CD4-positive, alpha-beta T cell treated with Interleukin-2 at 100 ng/mL for 4 hours (primary cell): ENCODE data around the gene OPRL1.
"Not testable (repeated sequence)": the region's sequence is repeated elsewhere in the genome, so short reads cannot be mapped to it uniquely, and the experiment has no call there.

Experiments
- DNase-seq: peaks from one replicate; pipeline ENCODE4 v3.0.0-alpha.2; 2020; ENCODE audit warnings: low spot score

The OPRL1 gene

GRCh38 chr20:64087226-64087825 is 7.4 kb downstream of the OPRL1 start:
- DNase-seq = not testable (repeated sequence)

DNA sequence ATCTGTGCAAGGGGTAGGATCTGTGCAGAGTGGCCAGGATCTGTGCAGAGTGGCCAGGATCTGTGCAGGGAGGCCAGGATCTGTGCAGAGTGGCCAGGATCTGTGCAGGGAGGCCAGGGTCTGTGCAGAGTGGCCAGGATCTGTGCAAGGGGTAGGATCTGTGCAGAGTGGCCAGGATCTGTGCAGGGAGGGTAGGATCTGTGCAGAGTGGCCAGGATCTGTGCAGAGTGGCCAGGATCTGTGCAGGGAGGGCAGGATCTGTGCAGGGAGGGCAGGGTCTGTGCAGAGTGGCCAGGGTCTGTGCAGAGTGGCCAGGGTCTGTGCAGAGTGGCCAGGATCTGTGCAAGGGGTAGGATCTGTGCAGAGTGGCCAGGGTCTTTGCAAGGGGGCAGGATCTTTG is 8.7 kb downstream of the OPRL1 start:
- not testable (repeated sequence) for DNase-seq

DNA sequence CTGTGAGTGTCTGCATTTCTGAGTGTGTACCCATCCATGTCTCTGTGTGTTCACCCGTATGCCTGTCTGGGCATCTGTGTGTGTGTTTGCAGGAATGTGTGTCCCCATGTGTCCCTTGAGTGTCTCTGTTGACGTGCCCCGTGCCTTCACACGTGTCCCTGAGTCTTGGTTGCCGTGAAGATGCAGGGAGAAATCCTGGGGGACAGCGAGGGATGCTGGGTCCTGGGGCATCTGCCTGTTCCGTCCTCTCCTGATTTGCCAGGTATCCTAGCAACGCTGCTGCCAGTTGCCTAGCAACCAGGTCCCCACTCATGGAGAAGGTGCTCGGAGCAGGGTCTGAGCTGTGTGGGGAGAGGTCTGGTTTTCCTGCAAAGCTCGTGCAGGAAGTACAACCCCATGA is 10.3 kb downstream of the OPRL1 start:
- DNase-seq = no peak

DNA sequence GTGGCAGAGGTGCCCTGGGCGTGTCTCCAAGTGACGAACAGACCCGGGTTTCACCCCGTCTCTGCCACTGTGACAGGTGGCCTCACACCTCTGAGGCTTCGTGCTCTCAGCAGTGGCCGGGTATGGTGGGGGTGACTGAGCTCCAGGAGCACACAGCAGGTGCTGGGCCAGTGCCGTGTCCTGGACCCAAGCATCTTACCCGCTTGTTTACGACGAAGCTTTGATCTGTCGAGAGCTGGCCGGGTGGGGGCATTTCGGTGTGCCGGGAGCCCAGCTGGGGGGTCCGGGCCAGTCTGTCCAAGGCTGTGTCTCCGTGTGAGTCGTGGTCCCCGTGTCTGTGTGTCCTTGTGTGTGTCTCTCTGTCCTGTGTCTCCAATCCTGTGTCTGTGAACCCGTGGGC is 11.5 kb downstream of the OPRL1 start:
- no peak for DNase-seq

- no peak for DNase-seq
These were observed 11.9 kb downstream of the OPRL1 start for GRCh38 chr20:64091770-64092169.

- DNase-seq = no peak
These were observed 12.6 kb downstream of the OPRL1 start for GRCh38 chr20:64092258-64093012.

DNA sequence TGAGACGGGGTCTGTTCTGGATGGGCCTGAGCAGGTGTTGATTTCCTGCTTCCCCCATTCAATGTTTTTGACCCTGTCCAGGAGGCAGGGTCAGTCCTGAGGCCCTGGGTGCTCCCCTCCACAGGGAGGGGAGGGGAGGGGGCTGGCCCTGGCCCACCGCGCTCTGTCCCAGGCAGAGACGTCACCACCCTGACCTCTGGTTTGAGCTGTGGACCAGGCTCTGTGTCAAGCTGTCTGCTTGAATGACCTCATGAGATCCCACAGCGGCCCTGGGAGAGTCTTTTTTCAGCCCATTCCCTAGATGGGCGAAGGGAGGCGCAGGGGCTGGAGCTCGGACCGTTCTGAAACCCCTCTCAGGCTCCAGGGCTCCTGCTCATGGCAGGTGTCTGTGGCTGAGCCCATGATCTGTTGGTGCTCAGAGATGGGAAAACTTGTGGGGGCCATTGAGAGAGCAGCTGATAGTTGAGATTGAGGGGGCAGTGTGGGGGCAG is 13.2 kb downstream of the OPRL1 start:
- no peak for DNase-seq

DNA sequence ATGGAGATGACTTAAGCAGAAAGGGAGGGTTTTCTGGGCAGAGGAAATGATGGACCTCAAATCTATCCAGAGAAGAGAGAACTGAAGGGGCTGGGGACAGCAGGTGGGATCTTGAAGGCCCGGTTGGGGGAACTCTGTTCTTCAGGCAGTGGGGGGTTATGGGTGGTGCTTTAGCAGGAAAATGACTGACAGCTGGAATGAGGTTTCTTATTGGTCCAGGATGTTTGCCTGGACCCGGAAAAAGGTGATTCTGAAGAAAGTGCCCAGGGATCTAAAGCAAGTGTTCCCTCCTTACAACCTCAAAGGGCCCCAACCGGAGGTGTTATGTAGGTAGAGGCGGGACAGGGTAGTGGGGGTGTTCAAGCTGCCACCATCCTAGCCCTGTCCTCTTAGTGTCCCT is 15.6 kb downstream of the OPRL1 start:
- no peak for DNase-seq

DNA sequence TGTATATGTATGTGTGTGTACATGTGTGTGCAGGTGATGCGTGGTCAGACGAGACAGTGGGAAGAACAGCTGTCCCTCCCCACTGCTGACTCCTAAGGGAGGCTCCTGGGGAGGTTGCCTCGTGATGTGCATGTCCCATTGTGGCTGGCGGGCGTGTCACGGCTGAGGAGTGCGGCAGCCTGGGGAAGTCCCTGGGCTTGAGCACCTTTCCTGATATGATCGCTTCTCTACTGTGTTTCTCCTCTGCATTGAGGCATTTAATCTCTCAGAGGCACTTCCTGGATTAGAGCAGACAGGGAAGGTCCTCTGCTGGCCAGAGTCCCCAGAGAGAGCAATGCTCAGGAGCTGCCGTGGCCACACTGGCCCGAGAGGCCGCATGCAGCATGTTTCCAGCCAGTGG is 16.0 kb downstream of the OPRL1 start:
- no peak for DNase-seq

DNA sequence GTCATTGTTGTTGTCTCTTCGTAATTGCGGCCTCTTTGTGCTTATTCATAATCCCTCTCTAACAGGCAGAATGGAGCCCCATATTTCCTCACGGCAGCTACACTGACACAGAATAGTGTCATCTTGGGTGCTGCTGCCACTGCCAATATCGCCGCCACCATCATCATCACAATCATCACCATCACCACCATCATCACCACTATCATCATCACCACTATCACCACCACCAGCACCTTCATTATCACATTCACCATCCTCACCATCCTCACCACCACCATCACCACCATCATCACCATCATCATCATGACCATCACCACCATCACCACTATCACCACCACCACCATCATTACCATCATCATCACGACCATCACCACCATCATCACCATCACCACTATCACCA is 16.7 kb downstream of the OPRL1 start:
- DNase-seq = no peak

- no peak for DNase-seq
These were observed 18.7 kb downstream of the OPRL1 start for GRCh38 chr20:64098471-64099013.

DNA sequence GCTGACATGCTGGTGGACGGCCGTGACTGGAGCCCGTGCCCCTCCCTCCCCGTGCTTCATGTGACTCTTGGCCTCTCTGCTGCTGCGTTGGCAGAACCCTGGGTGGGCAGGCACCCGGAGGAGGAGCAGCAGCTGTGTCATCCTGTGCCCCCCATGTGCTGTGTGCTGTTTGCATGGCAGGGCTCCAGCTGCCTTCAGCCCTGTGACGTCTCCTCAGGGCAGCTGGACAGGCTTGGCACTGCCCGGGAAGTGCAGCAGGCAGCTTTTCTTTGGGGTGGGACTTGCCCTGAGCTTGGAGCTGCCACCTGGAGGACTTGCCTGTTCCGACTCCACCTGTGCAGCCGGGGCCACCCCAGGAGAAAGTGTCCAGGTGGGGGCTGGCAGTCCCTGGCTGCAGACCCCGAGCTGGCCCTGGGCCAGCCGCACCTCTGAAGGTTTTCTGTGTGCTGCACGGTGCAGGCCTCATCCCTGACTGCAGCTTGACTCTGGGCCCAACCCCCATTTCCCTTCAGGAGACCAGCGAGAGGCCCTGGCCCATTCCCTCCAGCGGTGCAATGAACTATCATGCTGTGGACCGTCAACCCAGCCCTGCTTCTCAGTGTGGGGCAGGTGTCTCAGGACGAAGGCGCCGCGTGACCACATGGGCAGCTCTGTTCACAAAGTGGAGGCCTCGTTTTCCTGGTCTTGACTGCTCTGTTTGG is 19.4 kb downstream of the OPRL1 start:
- no peak for DNase-seq

DNA sequence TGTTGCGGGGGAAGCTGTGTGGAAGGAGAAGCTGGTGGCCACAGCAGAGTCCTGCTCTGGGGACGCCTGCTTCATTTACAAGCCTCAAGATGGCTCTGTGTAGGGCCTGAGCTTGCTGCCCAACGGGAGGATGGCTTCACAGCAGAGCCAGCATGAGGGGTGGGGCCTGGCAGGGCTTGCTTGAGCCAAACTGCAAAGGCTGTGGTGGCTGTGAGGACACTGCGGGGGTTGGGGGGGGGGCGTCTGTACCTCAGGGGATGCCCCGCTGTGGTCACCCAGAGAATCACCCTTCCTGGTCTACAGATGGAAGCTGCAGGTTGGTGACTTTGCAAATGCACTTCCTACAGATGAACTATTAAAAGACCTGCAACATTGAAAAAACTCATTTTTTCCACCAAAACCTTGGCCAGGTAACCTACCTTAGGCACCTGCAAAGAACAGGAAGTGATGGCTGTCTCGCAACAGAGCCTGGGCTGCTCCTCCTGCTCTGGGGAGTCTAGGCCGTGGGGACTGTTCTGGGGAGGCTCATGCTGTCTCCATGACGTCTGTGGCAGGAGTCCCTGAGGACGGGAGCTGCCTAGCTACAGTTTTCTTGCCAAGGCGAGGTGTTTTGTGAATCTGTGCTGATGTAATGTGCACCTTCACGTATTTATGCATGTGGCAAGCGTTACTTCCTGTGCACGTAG is 20.1 kb downstream of the OPRL1 start:
- no peak for DNase-seq

DNA sequence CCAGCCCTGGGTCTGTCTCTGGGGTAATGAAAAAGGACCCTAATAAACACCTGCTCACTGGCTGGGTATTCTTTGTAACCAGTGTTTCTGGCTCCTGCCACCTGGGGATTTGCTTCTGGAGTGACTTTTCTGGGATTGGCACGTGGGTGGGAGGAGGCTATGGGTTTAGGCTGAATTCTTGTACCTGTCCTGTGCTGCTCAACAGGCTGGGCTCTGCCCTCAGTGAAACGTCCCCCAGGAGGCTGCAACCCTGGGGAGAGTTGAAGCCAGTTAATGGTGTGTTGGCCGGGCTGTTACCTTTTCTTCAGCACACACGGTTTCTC is 20.6 kb downstream of the OPRL1 start:
- DNase-seq = no peak

GRCh38 chr20:64100946-64101688 is 21.2 kb downstream of the OPRL1 start:
- no peak for DNase-seq

DNA sequence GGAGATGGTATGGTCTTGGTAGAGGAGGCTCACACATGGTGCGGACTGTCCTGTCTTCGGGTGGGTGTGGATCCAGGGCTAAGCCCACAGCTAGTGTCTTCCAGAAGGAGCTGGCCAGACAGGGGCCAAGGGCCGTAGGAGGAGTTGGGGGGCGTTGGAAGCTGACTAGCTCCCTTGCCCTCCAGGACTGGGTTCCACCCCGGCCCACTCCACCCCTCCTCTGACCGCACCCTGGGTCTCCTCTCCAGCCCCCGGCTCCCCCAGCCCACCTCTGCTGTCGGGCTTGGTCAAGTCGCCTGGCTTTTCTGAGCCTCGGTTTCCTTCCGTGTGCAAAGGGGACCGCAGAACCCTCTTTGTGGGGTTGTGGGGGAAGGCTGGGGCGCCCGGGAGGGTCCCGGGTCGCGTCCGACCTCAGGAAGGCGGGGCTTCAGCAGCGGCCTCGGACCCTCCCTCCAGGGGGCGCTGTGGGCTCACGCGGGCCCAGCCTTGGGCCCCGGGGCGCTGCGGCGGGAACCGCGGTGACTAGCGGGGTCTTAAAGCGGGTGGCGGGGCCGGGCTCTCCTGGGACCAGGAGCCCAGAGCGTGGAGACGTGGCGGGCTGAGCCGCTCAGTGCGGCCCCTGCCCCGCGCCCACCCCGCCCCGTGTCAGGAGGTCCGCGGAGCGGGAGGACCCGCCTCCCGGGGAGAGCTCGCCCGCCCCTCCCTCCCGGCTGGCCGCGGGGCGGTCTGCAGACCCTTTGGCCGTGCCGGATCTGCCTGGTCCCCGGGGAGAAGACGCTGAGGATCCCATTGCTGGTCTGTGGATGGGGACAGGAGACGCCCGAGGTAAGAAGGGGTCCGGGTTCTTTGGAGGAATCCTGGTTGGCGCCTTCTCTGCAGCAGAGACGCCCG is 22.1 kb downstream of the OPRL1 start:
- DNase-seq = peak; percentile 60

GRCh38 chr20:64102647-64103354 is 22.9 kb downstream of the OPRL1 start:
- DNase-seq = no peak

DNA sequence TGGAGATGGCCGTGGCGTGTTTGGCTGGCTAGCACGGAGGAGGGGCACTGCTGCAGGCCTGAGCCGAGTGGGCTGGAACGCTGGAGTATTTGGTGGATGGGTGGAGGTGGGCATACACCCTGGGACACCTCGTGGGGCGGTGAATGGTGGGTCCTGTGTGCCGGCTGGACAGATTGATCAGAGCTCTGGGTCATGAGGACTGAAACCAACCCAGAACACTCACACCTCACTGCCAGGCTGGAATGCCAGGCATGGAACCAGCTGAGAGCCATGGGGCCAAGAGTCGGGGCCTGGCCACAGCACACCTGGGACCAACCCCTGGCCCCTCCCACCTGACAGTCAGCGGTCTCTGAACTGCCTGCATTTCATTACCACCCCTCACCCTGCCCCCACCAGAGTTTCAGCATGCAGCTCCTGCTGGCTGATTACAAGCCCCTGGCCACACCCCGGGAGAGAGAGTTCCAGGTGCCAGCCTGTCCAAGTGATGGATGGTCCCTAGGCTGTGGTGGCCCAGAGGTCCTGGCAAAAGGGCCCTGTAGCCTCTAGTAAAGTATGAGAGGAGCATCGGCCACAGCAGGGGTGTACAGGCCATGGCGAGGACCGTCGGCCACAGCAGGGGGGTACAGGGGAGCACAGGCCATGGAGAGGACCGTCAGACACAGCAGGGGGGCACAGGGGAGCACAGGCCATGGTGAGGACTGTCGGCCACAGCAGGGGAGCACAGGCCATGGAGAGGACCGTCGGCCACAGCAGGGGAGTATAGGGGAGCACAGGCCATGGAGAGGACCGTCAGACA is 24.2 kb downstream of the OPRL1 start:
- DNase-seq = no peak
